K562 (cell line): ENCODE measurements around the gene STYXL1. TPM values are rescaled to one million over a fixed set of nuclear protein-coding genes. Genes with fewer than 3 reads are reported as not detected.

ENCODE experiments used
- ATF4 ChIP-seq: fragments of 450-650 bp; formaldehyde crosslinking; IDR thresholded peaks from 2 replicates; pipeline ENCODE4 v1.4.0; 2022; ENCODE audit warnings: mild to moderate bottlenecking, moderate library complexity
- CBX1 ChIP-seq: sonication (generic); IDR thresholded peaks from 2 replicates; pipeline ENCODE4 v1.6.1; 2016; ENCODE audit warnings: antibody characterized with exemption, low read depth, mild to moderate bottlenecking
- COPS2 ChIP-seq: fragments of 450-650 bp; conservative IDR thresholded peaks from 2 replicates; pipeline ENCODE4 v1.6.1; 2016; ENCODE audit warnings: mild to moderate bottlenecking, moderate library complexity
- HNRNPUL1 ChIP-seq: fragments of 200-400 bp; formaldehyde crosslinking; IDR thresholded peaks from 2 replicates; pipeline ENCODE4 v1.6.1; 2017; ENCODE audit warnings: low read length
- KLF1 ChIP-seq: fragments of 450-650 bp; IDR thresholded peaks from 2 replicates; pipeline ENCODE4 v1.6.1; 2016; ENCODE audit warnings: missing genetic modification characterization, missing compliant biosample characterization
- RCOR1 ChIP-seq, 2 experiments: IDR thresholded peaks; 2 replicates each; pipeline ENCODE4 v1.6.1; 2012; ENCODE audit warnings: low read depth in 2 of 2, low read length in 2 of 2, borderline replicate concordance in 1 of 2, improper control_type of control experiment in 1 of 2
- SFPQ ChIP-seq: fragments of 200-400 bp; formaldehyde crosslinking; IDR thresholded peaks from 2 replicates; pipeline ENCODE4 v1.6.1; 2017; ENCODE audit warnings: mild to moderate bottlenecking, low read depth, low read length, moderate library complexity
- polyA plus RNA-seq, 8 experiments: library from polyadenylated mRNA; depleted of rRNA in 4 of 8; stranded (reverse) in 5 of 8; unstranded in 3 of 8; fragments of >200 nt; fragmentation: Nextera tagmentation in 2 of 8; fragmentation: Illumina TruSeq in 1 of 8; extraction: Ambion mirVana in 2 of 8; extraction: Trizol in 1 of 8; gene quantifications; 2 replicates each; pipeline versions ENCODE4 v1.2.1 to v1.2.3, GENCODE V29; 2011 to 2014; ENCODE audit warnings: inconsistent platforms in 1 of 8, missing spikeins in 1 of 8
- total RNA-seq, 7 experiments: library from RNA; depleted of rRNA in 6 of 7; stranded (reverse); fragments of >200 nt in 6 of 7; fragmentation: Illumina TruSeq in 2 of 7; extraction: Trizol in 2 of 7; gene quantifications; 2 replicates each; pipeline versions ENCODE4 v1.2.1 to v1.2.3, GENCODE V29; 2011 to 2021; ENCODE audit warnings: low replicate concordance in 1 of 7

STYXL1 gene
- total and polyA plus RNA-seq, 9 of the 15 experiments (the other 6 are each of a cell fraction or from before 2014, with no cell fraction given), result 36.5 to 97.2 (median 49.9) TPM

GRCh38 chr7:75994388-75995051 lies 53.3 kb downstream of the STYXL1 start, which contains the start of gene TMEM120A (continued):
- no peak for TF ChIP-seq SFPQ
- peak; percentile 96 for TF ChIP-seq CBX1
- 0 out of 2 replicates have a peak, but pooled peaks have one; percentile 15 for TF ChIP-seq ATF4 (CRISPR knock-in tag)
- TF ChIP-seq HNRNPUL1, result no peak
- TF ChIP-seq KLF1 (tag), result peak; percentile 48; the same call in 1 of the 2 replicates
- TF ChIP-seq RCOR1 (IDR thresholded peaks at IDR 0.05; ENCODE audit: borderline replicate concordance in 1 of 2, low read depth in 2 of 2, low read length in 2 of 2), result peak; percentile 35 to 60; a peak in 2 of 4 replicates
- TF ChIP-seq COPS2, result no peak
